Neuron (in vitro differentiated cells): ENCODE results near the gene UBA6.

Experiments
- H2AFZ ChIP-seq: one replicate; pipeline ENCODE4 v1.6.1; 2013; ENCODE audit warnings: low read depth, mild to moderate bottlenecking, inconsistent platforms, low read length, moderate library complexity
- H3K27me3 ChIP-seq: one replicate; pipeline ENCODE4 v1.6.1; 2013; ENCODE audit warnings: low read length; ENCODE audit not compliant: insufficient read depth
- H3K36me3 ChIP-seq: one replicate; pipeline ENCODE4 v1.6.1; 2013; ENCODE audit warnings: low read length; ENCODE audit not compliant: insufficient read depth
- H3K4me1 ChIP-seq: one replicate; pipeline ENCODE4 v1.6.1; 2013; ENCODE audit warnings: low read length; ENCODE audit not compliant: insufficient read depth
- H3K4me3 ChIP-seq: 2 replicates; pipeline ENCODE4 v1.5.1; 2013; ENCODE audit warnings: mild to moderate bottlenecking, low read length, moderate library complexity
- H3K9me3 ChIP-seq: one replicate; pipeline ENCODE4 v1.6.1; 2013; ENCODE audit warnings: low read length

Gene UBA6

GRCh38 chr4:67616478-67616877 lies 84.5 kb downstream of the UBA6 start:
- Histone ChIP-seq H3K4me1 (no peaks in the 10 kb centered on the region), H3K36me3 (peaks cover 34% of the 10 kb centered on the region), H3K4me3 (no peak overlapping the region), H2AFZ (no peak overlapping the region), H3K27me3 (no peaks in the 10 kb centered on the region), H3K9me3 (no peaks in the 10 kb centered on the region)

GRCh38 chr4:67615119-67615518 lies 85.8 kb downstream of the UBA6 start:
- H3K27me3 ChIP-seq, result no peaks in the 10 kb centered on the region
- no peaks in the 10 kb centered on the region for H3K9me3 ChIP-seq
- no peak overlapping the region for H2AFZ ChIP-seq
- H3K36me3 ChIP-seq, result peaks cover 23% of the 10 kb centered on the region
- no peaks in the 10 kb centered on the region for H3K4me1 ChIP-seq
- no peak overlapping the region for H3K4me3 ChIP-seq

- no peaks in the 10 kb centered on the region for H3K4me1 ChIP-seq
- H3K27me3 ChIP-seq, result no peaks in the 10 kb centered on the region
- no peak overlapping the region for H3K4me3 ChIP-seq
- H3K36me3 ChIP-seq, result peaks cover 14% of the 10 kb centered on the region
- no peak overlapping the region for H2AFZ ChIP-seq
- H3K9me3 ChIP-seq, result no peaks in the 10 kb centered on the region
Measured at GRCh38 chr4:67614186-67614585, 86.8 kb downstream of the UBA6 start.

GRCh38 chr4:67608027-67608426 lies 92.9 kb downstream of the UBA6 start:
- H3K4me1 ChIP-seq, result no peaks in the 10 kb centered on the region
- no peaks in the 10 kb centered on the region for H3K36me3 ChIP-seq
- no peaks in the 10 kb centered on the region for H3K9me3 ChIP-seq
- no peaks in the 10 kb centered on the region for H3K27me3 ChIP-seq
- no peak overlapping the region for H3K4me3 ChIP-seq
- H2AFZ ChIP-seq, result no peak overlapping the region

- H3K4me1 ChIP-seq, result no peaks in the 10 kb centered on the region
- no peaks in the 10 kb centered on the region for H3K27me3 ChIP-seq
- no peaks in the 10 kb centered on the region for H3K9me3 ChIP-seq
- no peak overlapping the region for H2AFZ ChIP-seq
- H3K4me3 ChIP-seq, result no peak overlapping the region
- H3K36me3 ChIP-seq, result no peaks in the 10 kb centered on the region
Measured at GRCh38 chr4:67604749-67605148, 96.2 kb downstream of the UBA6 start.

- Histone ChIP-seq H3K27me3 (no peaks in the 10 kb centered on the region), H3K36me3 (no peaks in the 10 kb centered on the region), H3K9me3 (no peaks in the 10 kb centered on the region), H2AFZ (no peak overlapping the region), H3K4me3 (no peak overlapping the region), H3K4me1 (no peaks in the 10 kb centered on the region)
Measured at GRCh38 chr4:67604029-67604381, 97.0 kb downstream of the UBA6 start.

GRCh38 chr4:67603310-67604028 lies 97.5 kb downstream of the UBA6 start:
- Histone ChIP-seq H3K9me3 (no peaks in the 10 kb centered on the region), H2AFZ (no peak overlapping the region), H3K36me3 (no peaks in the 10 kb centered on the region), H3K4me3 (no peak overlapping the region), H3K4me1 (no peaks in the 10 kb centered on the region), H3K27me3 (no peaks in the 10 kb centered on the region)

GRCh38 chr4:67593741-67594175 lies 107.2 kb downstream of the UBA6 start:
- Histone ChIP-seq H3K4me1 (no peaks in the 10 kb centered on the region), H3K27me3 (no peaks in the 10 kb centered on the region), H3K36me3 (no peaks in the 10 kb centered on the region), H2AFZ (no peak overlapping the region), H3K4me3 (no peak overlapping the region), H3K9me3 (no peaks in the 10 kb centered on the region)

GRCh38 chr4:67587156-67587555 lies 113.8 kb downstream of the UBA6 start:
- H3K4me1 ChIP-seq, result no peaks in the 10 kb centered on the region
- H3K9me3 ChIP-seq, result no peaks in the 10 kb centered on the region
- no peaks in the 10 kb centered on the region for H3K27me3 ChIP-seq
- H3K36me3 ChIP-seq, result no peaks in the 10 kb centered on the region
- H3K4me3 ChIP-seq, result no peak overlapping the region
- no peak overlapping the region for H2AFZ ChIP-seq

GRCh38 chr4:67584496-67584895 lies 116.5 kb downstream of the UBA6 start:
- no peak overlapping the region for H2AFZ ChIP-seq
- H3K4me1 ChIP-seq, result no peaks in the 10 kb centered on the region
- no peaks in the 10 kb centered on the region for H3K27me3 ChIP-seq
- H3K36me3 ChIP-seq, result no peaks in the 10 kb centered on the region
- no peak overlapping the region for H3K4me3 ChIP-seq
- no peaks in the 10 kb centered on the region for H3K9me3 ChIP-seq

- Histone ChIP-seq H3K36me3 (no peaks in the 10 kb centered on the region), H3K4me3 (no peak overlapping the region), H2AFZ (no peak overlapping the region), H3K9me3 (no peaks in the 10 kb centered on the region), H3K27me3 (no peaks in the 10 kb centered on the region), H3K4me1 (no peaks in the 10 kb centered on the region)
Measured at GRCh38 chr4:67581913-67582312, 119.0 kb downstream of the UBA6 start.

- no peaks in the 10 kb centered on the region for H3K36me3 ChIP-seq
- no peaks in the 10 kb centered on the region for H3K9me3 ChIP-seq
- no peaks in the 10 kb centered on the region for H3K27me3 ChIP-seq
Measured at GRCh38 chr4:67581208-67581857, 119.6 kb downstream of the UBA6 start.

GRCh38 chr4:67580577-67580976 lies 120.4 kb downstream of the UBA6 start:
- Histone ChIP-seq H3K4me1 (no peaks in the 10 kb centered on the region), H2AFZ (no peak overlapping the region), H3K36me3 (no peaks in the 10 kb centered on the region), H3K9me3 (no peaks in the 10 kb centered on the region), H3K27me3 (no peaks in the 10 kb centered on the region), H3K4me3 (no peak overlapping the region)

More at GRCh38 chr4:67581208-67581857, 119.6 kb downstream of the UBA6 start:
- Histone ChIP-seq H3K4me1 (no peaks in the 10 kb centered on the region), H3K4me3 (no peak overlapping the region), H2AFZ (no peak overlapping the region)

GRCh38 chr4:67576538-67576937 lies 124.4 kb downstream of the UBA6 start:
- H2AFZ ChIP-seq, result no peak overlapping the region
- H3K27me3 ChIP-seq, result no peaks in the 10 kb centered on the region
- no peaks in the 10 kb centered on the region for H3K4me1 ChIP-seq
- H3K4me3 ChIP-seq, result no peak overlapping the region
- H3K9me3 ChIP-seq, result no peaks in the 10 kb centered on the region
- H3K36me3 ChIP-seq, result no peaks in the 10 kb centered on the region
